Bronchial epithelial cell (primary cell): ENCODE results near the gene ITGA8. TPM values are rescaled to one million over a fixed set of nuclear protein-coding genes. Genes with fewer than 3 reads are reported as not detected.

ENCODE experiments used
- DNase-seq: peaks from one replicate; pipeline ENCODE4 v3.0.0-alpha.2; 2010; ENCODE audit warnings: low read depth
- FAIRE-seq: peaks from 2 replicates; lab custom pipeline; 2011; peaks lifted over from hg19 to GRCh38; lab: Jason Lieb, UNC
- H3K27me3 ChIP-seq: 2 replicates; pipeline ENCODE4 v1.5.1; 2011; ENCODE audit warnings: low read length; ENCODE audit not compliant: control insufficient read depth, insufficient read depth
- H3K36me3 ChIP-seq: 2 replicates; pipeline ENCODE4 v1.5.1; 2011; ENCODE audit warnings: low read length; ENCODE audit not compliant: control insufficient read depth, insufficient read depth
- H3K4me3 ChIP-seq: 2 replicates; pipeline ENCODE4 v1.5.1; 2011; ENCODE audit warnings: mild to moderate bottlenecking, low read depth, low read length, control low read depth
- total RNA-seq: library from RNA; depleted of rRNA; stranded (reverse); fragments of >200 nt; gene quantifications from 2 replicates; pipeline ENCODE4 v1.2.1, GENCODE V29; 2014
- TF ChIP-seq, protein P1 (sequence below): IDR thresholded peaks from 2 replicates; pipeline ENCODE4 v1.5.1; 2011; ENCODE audit warnings: mild to moderate bottlenecking, moderate library complexity, low read length, control low read depth, inconsistent platforms; ENCODE audit not compliant: insufficient read depth, severe bottlenecking

The ITGA8 gene
- total RNA-seq, 1 donor from 2014 or later: under 0.01 TPM

DNA sequence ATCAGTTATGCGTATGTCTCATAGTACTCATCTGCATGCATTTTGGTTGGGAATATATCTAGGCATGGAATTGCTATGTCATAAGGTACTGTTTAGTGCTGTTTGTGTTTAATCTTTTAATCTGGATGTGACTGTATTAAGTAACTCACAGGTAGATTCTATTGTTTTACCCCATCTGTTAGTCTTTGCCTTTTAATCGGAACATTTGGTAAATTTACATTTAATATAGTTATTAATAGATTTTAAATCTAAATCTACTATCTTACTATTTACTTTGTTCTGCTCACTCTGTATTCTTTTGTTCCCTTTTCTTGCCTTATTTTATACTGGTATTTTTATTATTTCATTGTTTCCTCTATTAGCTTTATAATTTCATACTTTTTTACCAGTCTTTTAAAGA lies 10.6 kb upstream of the ITGA8 start:
- no peak for DNase-seq
- H3K4me3 ChIP-seq: no peak overlapping the region
- TF ChIP-seq, protein P1, sequence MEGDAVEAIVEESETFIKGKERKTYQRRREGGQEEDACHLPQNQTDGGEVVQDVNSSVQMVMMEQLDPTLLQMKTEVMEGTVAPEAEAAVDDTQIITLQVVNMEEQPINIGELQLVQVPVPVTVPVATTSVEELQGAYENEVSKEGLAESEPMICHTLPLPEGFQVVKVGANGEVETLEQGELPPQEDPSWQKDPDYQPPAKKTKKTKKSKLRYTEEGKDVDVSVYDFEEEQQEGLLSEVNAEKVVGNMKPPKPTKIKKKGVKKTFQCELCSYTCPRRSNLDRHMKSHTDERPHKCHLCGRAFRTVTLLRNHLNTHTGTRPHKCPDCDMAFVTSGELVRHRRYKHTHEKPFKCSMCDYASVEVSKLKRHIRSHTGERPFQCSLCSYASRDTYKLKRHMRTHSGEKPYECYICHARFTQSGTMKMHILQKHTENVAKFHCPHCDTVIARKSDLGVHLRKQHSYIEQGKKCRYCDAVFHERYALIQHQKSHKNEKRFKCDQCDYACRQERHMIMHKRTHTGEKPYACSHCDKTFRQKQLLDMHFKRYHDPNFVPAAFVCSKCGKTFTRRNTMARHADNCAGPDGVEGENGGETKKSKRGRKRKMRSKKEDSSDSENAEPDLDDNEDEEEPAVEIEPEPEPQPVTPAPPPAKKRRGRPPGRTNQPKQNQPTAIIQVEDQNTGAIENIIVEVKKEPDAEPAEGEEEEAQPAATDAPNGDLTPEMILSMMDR: no peak
- H3K36me3 ChIP-seq: no peaks in the 10 kb centered on the region
- no peaks in the 10 kb centered on the region for H3K27me3 ChIP-seq
- no peak for FAIRE-seq

DNA sequence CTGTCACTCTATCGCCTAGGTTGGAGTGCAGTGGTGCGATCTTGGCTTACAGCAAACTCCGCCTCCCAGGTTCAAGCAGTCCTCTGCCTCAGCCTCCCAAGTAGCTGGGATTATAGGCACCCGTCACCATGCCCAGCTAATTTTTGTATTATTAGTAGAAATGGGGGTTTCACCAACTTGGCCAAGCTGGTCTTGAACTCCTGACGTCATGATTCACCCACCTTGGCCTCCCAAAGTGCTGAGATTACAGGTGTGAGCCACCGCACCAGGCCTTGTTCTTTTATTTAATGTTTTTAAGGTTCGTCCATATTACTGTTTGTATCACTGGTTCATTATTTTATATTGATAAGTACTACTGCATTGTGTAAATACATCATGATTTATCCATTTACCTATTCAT lies 10.2 kb upstream of the ITGA8 start:
- FAIRE-seq: no peak
- no peaks in the 10 kb centered on the region for H3K27me3 ChIP-seq
- TF ChIP-seq, protein P1: no peak
- DNase-seq: no peak
- H3K4me3 ChIP-seq: no peak overlapping the region
- no peaks in the 10 kb centered on the region for H3K36me3 ChIP-seq

DNA sequence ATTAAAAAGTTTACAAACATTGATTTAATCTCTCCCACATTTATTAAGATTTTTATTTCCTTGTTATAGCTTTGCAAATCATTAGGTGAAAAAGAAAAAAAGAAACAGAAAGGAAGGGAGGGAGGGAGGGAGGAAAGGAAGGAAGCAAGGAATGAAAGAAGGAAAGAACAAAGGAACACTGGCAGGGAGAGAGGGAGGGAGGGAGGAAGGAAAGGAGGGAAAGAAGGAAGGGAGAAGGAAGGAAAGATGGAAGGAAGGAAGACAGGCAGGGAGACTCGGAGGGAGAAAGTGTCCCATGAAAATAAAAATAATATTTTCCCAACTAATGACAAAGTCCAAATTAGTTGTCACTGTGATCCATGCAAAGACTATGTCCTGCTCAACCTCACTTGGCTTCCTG lies 6.3 kb upstream of the ITGA8 start:
- TF ChIP-seq, protein P1: no peak
- no peak overlapping the region for H3K4me3 ChIP-seq
- FAIRE-seq (no peak), DNase-seq (no peak)
- no peaks in the 10 kb centered on the region for H3K36me3 ChIP-seq
- no peaks in the 10 kb centered on the region for H3K27me3 ChIP-seq

DNA sequence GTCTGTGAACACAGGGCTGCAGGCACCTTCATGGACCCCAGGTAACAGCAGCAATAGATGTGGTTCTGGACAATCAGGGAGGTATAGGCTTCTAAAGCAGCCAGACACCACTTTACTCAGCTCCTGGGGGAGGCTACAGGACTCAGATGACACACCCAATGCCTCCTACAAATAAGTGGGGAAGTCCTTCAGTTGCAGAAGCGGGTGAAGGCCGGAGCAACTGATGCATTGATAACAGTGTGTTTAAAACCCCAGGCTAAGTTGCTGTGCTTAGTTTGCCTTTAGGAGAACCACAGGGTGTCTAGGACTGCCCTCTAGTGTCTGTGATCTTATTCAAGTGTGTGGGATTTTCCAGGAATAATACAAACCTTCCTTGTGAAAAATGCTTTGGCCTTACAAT lies 5.9 kb upstream of the ITGA8 start:
- H3K36me3 ChIP-seq: no peaks in the 10 kb centered on the region
- FAIRE-seq: no peak
- TF ChIP-seq, protein P1: peak; percentile 49
- H3K27me3 ChIP-seq: no peaks in the 10 kb centered on the region
- peak; percentile 52 for DNase-seq
- H3K4me3 ChIP-seq: no peak overlapping the region

DNA sequence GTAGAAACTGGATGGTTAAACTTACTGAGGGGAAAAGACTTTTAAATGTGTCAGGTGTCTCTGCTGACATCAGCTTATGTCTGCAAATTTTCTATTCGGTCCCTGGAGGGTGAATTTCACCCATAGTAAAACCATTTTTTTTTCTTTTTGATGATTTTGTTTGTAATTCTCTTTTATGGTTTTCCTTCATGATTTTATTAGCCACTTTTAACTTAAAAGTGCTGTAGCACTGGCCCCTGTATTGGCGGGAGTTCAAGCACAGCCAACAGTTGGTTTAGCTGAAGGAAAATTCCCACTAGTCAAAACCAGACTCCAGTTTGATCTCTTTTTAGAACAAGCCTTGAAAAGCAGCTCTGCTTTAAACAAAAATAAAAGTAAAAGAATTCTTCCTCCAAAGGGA lies 5.0 kb upstream of the ITGA8 start:
- H3K4me3 ChIP-seq: no peak overlapping the region
- TF ChIP-seq, protein P1: no peak
- DNase-seq (no peak), FAIRE-seq (no peak)
- H3K27me3 ChIP-seq: peaks cover 3% of the 10 kb centered on the region
- no peaks in the 10 kb centered on the region for H3K36me3 ChIP-seq

DNA sequence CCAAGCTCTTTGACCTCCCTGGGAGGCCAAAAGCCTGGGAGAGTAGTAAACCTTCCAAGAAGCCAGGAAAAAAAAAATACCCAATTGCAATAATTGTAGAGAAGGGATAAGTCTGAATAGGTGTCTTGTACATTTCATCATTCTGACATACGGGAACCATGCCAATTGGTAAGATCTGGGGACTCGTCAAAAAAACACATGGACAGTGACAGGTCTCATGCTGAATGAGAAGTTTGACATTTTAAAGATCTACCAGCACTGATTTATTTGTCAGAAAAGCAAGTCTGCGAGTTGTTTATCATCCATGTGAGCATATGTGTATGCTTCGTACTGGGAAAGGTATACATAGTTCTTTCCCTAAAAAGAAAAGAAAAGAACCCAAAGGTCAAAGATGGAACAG lies 4.1 kb upstream of the ITGA8 start:
- DNase-seq (no peak), FAIRE-seq (no peak)
- TF ChIP-seq, protein P1: no peak
- Histone ChIP-seq H3K4me3 (no peak overlapping the region), H3K36me3 (no peaks in the 10 kb centered on the region), H3K27me3 (peaks cover 9% of the 10 kb centered on the region)
